Right ventricle myocardium inferior (tissue), 1 donor: ENCODE measurements around the gene TCF21. TPM values are rescaled to one million over a fixed set of nuclear protein-coding genes. Genes with fewer than 3 reads are reported as not detected.
"Not testable (repeated sequence)": the region's sequence is repeated elsewhere in the genome, so short reads cannot be mapped to it uniquely, and the experiment has no call there.

ENCODE experiments used
- ATAC-seq: fragments of 200-7000 bp; cut with Tn5 transposase; one replicate; pipeline ENCODE4 v1.9.1; 2020; ENCODE audit warnings: mild to moderate bottlenecking, moderate library complexity
- DNase-seq: peaks from one replicate; pipeline ENCODE4 v3.0.0; 2021; ENCODE audit errors: missing footprints
- intact Hi-C: fragments of 100-400 bp; cut with DNase I; formaldehyde crosslinking; loops from one replicate; pipeline ENCODE4 v1.11.0; 2022
- total RNA-seq: library from RNA; stranded (reverse); fragmentation: NEBNext Ultra II Directional; extraction: Animal tissue kit (Norgen Biotek cat#: 25700); gene quantifications from one replicate; pipeline ENCODE4 v1.2.1, GENCODE V29; 2021
- donor health status: DM: no; HTN: yes; CAD: no; lungs with severe emphysema.

TCF21 gene
- total RNA-seq, 1 donor from 2014 or later, result 5.2 TPM

- ATAC-seq (peak; percentile 90), DNase-seq (peak; percentile 92)
- intact Hi-C loops, result loop anchor here (1.0 to 2.0 kb wide), 2 partner anchors 79 to 348 kb away; no protein-coding TSS in a partner anchor
Observed at GRCh38 chr6:133916650-133917151, 27.8 kb downstream of the TCF21 start.

DNA sequence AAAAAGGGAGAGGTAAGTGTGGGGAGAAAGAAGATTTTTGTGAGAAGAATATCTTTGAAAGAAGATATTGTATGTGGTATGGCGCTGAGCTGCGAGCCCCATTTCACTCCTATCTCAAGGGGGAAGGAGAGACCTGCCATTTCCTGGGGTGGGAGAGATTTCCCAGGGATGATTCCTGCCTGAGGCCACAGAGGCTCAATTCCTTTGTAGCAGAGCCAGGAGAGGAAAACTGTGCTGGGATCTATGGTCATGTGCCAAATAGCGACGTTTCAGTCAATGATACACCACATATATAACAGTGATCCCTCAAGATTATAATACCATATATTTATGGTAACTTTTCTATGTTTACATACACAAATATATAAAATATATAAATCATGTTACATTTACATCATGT, 28.9 kb downstream of the TCF21 start:
- ATAC-seq, result no peak
- intact Hi-C loops, result loop anchor here (2.0 kb wide), 1 partner anchor 349 kb away; no protein-coding TSS in a partner anchor
- DNase-seq, result no peak

GRCh38 chr6:133918208-133918930, 29.5 kb downstream of the TCF21 start:
- intact Hi-C loops, result no loop called here
- DNase-seq (no peak), ATAC-seq (no peak)

DNA sequence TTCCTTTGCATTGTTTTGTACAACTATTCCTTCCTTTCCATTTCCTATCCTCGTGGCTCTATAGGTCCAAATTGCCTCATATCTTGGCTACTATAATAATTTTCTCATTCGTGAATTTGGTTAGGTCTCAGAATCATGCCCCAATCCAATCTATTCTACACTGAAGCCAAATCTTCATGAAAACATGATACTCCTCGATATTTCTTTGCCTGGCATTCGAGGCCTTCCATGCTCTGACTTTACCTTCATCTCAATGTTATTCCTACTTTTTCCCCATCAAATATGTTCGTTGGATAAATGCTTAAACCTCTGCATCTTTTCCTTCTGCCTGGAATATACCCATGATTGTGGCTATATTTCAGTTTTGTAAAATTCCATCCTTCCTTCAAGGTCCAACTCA, 30.4 kb downstream of the TCF21 start:
- intact Hi-C loops, result no loop called here
- no peak for ATAC-seq
- no peak for DNase-seq

DNA sequence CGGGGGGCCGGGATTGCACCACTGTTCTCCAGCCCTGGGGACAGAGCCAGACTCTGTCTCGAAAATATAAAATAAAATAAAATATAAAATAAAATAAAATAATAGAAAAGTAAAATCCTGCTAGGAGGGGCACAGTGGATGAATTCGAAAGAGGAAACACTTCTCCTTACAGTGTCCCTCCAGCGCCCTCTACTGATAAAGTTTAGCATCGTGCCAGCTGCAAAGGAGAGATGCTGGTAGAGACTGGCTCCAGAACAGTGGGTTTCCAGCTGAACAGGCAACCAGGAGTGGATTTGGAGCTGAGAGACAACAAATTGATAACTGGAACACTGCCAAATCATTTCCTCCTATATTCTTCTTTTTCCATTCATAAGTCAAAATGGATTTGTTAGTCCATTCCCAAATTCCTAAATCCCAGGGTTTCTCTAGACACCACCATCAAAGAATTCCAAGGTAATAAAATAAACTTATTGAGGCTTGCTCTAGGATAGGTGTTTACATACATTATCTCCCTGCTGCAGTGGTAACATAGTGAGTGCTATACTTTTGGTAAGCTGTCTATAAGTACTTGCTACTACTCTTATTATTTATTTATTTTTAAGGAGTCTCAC, 32.4 kb downstream of the TCF21 start:
- DNase-seq, result peak; percentile 79
- intact Hi-C loops, result no loop called here
- ATAC-seq, result peak; percentile 69

- DNase-seq, result no peak
- ATAC-seq, result peak; percentile 93
- intact Hi-C loops, result loop anchor here (1.0 kb wide), 2 partner anchors 139 to 173 kb away; no protein-coding TSS in a partner anchor
Observed at GRCh38 chr6:133923938-133924593, 35.2 kb downstream of the TCF21 start.

GRCh38 chr6:133931221-133931620, 42.3 kb downstream of the TCF21 start:
- intact Hi-C loops, DNase-seq, ATAC-seq: not testable (repeated sequence)

DNA sequence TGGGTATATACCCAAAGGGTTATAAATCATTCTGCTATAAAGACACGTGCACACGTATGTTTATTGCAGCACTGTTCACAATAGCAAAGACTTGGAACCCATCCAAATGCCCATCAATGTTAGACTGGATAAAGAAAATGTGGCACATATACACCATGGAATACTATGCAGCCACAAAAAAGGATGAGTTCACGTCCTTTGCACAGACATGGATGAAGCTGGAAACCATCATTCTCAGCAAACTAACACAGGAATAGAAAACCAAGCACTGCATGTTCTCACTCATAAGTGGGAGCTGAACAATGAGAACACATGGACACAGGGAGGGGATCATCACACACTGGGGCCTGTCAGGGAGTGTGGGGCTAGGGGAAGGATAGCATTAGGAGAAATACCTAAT, 47.4 kb downstream of the TCF21 start:
- ATAC-seq, DNase-seq, intact Hi-C loops: not testable (repeated sequence)

DNA sequence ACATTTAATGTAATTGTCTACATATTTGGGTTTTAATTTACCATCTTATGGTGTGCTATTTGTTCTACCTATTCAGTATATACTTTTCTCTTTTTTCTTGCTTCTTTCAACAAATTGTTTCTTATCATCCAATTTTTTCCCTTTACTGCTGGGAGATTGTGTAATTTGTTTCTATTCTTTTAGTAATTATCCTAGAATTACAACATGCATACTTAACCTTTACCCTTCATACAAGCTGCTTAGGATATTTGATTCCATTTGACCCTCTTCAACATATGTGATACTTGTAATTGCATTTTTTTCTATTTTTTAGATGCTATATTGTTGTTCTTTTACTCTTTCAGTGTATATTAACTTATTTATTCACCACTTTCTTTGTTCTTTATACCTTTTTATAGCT, 49.0 kb downstream of the TCF21 start:
- intact Hi-C loops, result no loop called here
- DNase-seq, result no peak
- no peak for ATAC-seq

DNA sequence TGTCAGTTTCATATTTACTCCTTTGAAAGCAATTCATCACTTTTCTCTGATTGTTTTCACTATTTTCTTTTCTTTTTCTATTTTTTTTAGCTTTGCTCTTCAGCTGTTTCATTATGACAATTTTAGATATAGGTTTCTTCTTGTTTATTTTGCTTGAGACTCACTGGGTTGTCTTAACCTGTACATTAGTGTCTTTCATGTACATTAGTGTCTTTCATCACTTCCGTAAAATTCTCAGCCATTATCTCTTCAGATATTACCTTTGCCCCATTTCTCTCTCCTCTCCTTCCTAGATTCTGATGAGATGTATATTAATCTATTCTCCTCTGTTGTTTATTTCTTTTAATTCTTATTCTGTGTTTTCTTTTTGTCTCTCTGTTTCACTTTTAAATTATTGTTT, 49.6 kb downstream of the TCF21 start:
- intact Hi-C loops, result no loop called here
- ATAC-seq (no peak), DNase-seq (no peak)

DNA sequence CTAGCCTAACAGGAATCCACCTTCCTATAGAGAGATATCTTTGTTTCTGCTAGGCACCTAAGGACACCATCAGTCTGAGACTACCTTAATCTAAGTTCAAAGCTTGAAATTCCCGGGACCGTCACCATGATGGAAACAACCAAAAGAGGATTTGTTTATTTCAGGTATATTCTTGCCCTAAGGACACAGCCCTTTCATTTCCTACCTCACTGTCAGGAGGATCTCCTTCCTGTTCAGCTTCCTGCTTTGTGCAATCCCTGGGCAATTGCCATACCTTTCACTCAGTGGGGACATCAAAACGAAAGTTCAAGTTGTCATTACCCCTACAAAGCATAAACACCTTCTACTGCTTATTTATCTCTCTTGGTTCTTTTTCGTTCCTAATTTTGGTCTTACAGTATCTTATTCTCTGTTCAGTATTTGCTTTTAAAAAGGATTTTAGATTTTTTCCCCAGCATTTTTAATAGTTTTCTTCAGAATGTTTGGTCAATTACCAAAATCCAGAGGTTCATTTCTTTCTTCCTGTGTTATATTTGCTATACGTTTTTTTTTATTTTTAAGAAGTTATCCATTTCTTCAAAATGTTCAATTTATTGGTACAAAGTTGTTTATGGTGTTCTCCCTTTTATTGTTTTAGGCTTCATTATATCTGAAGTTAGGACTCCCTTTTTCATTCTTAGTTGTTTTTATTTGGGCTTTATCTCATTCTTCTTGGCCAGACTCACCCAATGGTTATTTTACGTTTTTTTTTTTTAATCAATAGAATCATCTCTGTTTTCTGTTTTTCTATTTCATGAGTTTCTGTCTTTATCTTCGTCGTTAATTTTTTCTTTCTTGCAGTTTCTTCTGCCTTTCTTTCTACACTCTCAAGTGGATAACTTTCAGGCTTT, 51.1 kb downstream of the TCF21 start:
- ATAC-seq (no peak), DNase-seq (no peak)
- intact Hi-C loops, result no loop called here

Other genes with a start within 250 kb of the TCF21 start
- 14.5 TPM for gene TBPL1, start 64.1 kb downstream of the TCF21 start, total RNA-seq
- 19.3 TPM for gene SLC2A12, start 163.5 kb downstream of the TCF21 start, total RNA-seq